Left lung (tissue), 10 donors: Measurements from ENCODE around the gene ENOX1. TPM values are rescaled to one million over a fixed set of nuclear protein-coding genes. Genes with fewer than 3 reads are reported as not detected.

ENCODE experiments used
- ATAC-seq: fragments of 200-7000 bp; cut with Tn5 transposase; one replicate; pipeline ENCODE4 v1.9.1; 2020; ENCODE audit warnings: moderate library complexity
- DNase-seq, 4 donors: peaks; one replicate each; pipeline ENCODE4 v3.0.0-alpha.2; 2013 to 2020
- H3K27ac ChIP-seq, 2 donors: fragments of 200-600 bp; sonication (generic) in 1 of 2; one replicate each; pipeline versions ENCODE4 v1.5.0 to v1.8.0; 2020 to 2021
- H3K27me3 ChIP-seq, 2 donors: fragments of 200-600 bp; sonication (generic) in 1 of 2; one replicate each; pipeline versions ENCODE4 v1.5.0 to v1.8.0; 2020 to 2021
- H3K36me3 ChIP-seq, 2 donors: fragments of 200-600 bp; sonication (generic) in 1 of 2; one replicate each; pipeline versions ENCODE4 v1.5.0 to v1.8.0; 2020 to 2021
- H3K4me1 ChIP-seq, 2 donors: fragments of 200-600 bp; one replicate each; pipeline ENCODE4 v1.8.0; 2021
- H3K4me3 ChIP-seq, 2 donors: fragments of 200-600 bp; sonication (generic) in 1 of 2; one replicate each; pipeline versions ENCODE4 v1.5.0 to v1.8.0; 2020 to 2021; ENCODE audit warnings: mild to moderate bottlenecking in 1 of 2
- H3K9me3 ChIP-seq, 2 donors: fragments of 200-600 bp; sonication (generic) in 1 of 2; one replicate each; pipeline versions ENCODE4 v1.5.0 to v1.8.0; 2020 to 2021
- CTCF ChIP-seq, 2 donors: fragments of 200-600 bp; sonication (generic) in 1 of 2; IDR thresholded peaks; one replicate each; pipeline versions ENCODE4 v1.5.0 to v1.8.0; 2021; ENCODE audit warnings: antibody characterized with exemption in 2 of 2
- intact Hi-C, 2 donors: fragments of 100-400 bp; cut with DNase I; formaldehyde crosslinking; loops; one replicate each; pipeline versions ENCODE4 v1.11.2 to v1.14.2; 2022
- polyA plus RNA-seq, 6 donors: library from polyadenylated mRNA; unstranded; fragments of 120-200 nt; gene quantifications; one replicate each; pipeline ENCODE4 v1.2.1, GENCODE V29; 2013; ENCODE audit not compliant: insufficient read length in 6 of 6
- total RNA-seq, 2 donors: library from RNA; stranded (reverse); fragmentation: NEBNext Ultra II Directional; extraction: Animal tissue kit (Norgen Biotek cat#: 25700); gene quantifications; one replicate each; pipeline ENCODE4 v1.2.1, GENCODE V29; 2021
- donor health status: DM: no; HTN: yes; CAD: no.
- donor health status: DM: no; HTN: no; CAD: no.

Gene ENOX1
- total and polyA plus RNA-seq, 8 donors: 1.5 to 9.0 (median 6.8) TPM

GRCh38 chr13:43596924-43597598 lies 189.7 kb downstream of the ENOX1 start:
- H3K27ac ChIP-seq: no peak overlapping the region
- no peak for TF ChIP-seq CTCF (IDR thresholded peaks at IDR 0.05)
- no peaks in the 10 kb centered on the region for H3K36me3 ChIP-seq
- no peaks in the 10 kb centered on the region for H3K4me1 ChIP-seq
- intact Hi-C loops: no loop called here
- no peak overlapping the region for H3K4me3 ChIP-seq
- DNase-seq: no peak
- ATAC-seq: no peak
- peaks cover 0 to 4% of the 10 kb centered on the region in 2 donors for H3K9me3 ChIP-seq
- no peaks in the 10 kb centered on the region for H3K27me3 ChIP-seq

GRCh38 chr13:43596006-43596405 lies 190.8 kb downstream of the ENOX1 start:
- ATAC-seq (no peak), DNase-seq (peak in 1 of 4 donors; percentile 41)
- Histone ChIP-seq H3K4me3 (no peak overlapping the region), H3K27me3 (no peaks in the 10 kb centered on the region), H3K36me3 (no peaks in the 10 kb centered on the region), H3K9me3 (peaks cover 0 to 4% of the 10 kb centered on the region in 2 donors), H3K27ac (no peak overlapping the region), H3K4me1 (no peaks in the 10 kb centered on the region)
- no peak for TF ChIP-seq CTCF (IDR thresholded peaks at IDR 0.05)
- intact Hi-C loops: no loop called here

GRCh38 chr13:43587376-43587775 lies 199.4 kb downstream of the ENOX1 start:
- intact Hi-C loops: no loop called here
- no peak for TF ChIP-seq CTCF (IDR thresholded peaks at IDR 0.05)
- Histone ChIP-seq H3K4me3 (no peak overlapping the region), H3K4me1 (no peaks in the 10 kb centered on the region), H3K9me3 (no peaks in the 10 kb centered on the region), H3K36me3 (no peaks in the 10 kb centered on the region), H3K27me3 (no peaks in the 10 kb centered on the region), H3K27ac (no peak overlapping the region)
- DNase-seq (no peak), ATAC-seq (no peak)

GRCh38 chr13:43584751-43585150 lies 202.0 kb downstream of the ENOX1 start:
- Histone ChIP-seq H3K4me3 (no peak overlapping the region), H3K9me3 (no peaks in the 10 kb centered on the region), H3K4me1 (no peaks in the 10 kb centered on the region), H3K27me3 (no peaks in the 10 kb centered on the region), H3K27ac (no peak overlapping the region), H3K36me3 (no peaks in the 10 kb centered on the region)
- no peak for DNase-seq
- intact Hi-C loops: no loop called here
- ATAC-seq: no peak
- no peak for TF ChIP-seq CTCF (IDR thresholded peaks at IDR 0.05)

- Histone ChIP-seq H3K9me3 (no peaks in the 10 kb centered on the region), H3K4me1 (no peaks in the 10 kb centered on the region), H3K27ac (no peak overlapping the region), H3K36me3 (no peaks in the 10 kb centered on the region), H3K4me3 (no peak overlapping the region), H3K27me3 (no peaks in the 10 kb centered on the region)
- ATAC-seq (no peak), DNase-seq (no peak)
- TF ChIP-seq CTCF (IDR thresholded peaks at IDR 0.05): no peak
- intact Hi-C loops: no loop called here
These were observed 203.5 kb downstream of the ENOX1 start for GRCh38 chr13:43583321-43583720.
